Brain pericyte (primary cell): Measurements from ENCODE around the gene SLC16A10.

Experiments
- DNase-seq: peaks from one replicate; pipeline ENCODE4 v3.0.0-alpha.2; 2012; ENCODE audit warnings: low read depth, low spot score

SLC16A10 gene

DNA sequence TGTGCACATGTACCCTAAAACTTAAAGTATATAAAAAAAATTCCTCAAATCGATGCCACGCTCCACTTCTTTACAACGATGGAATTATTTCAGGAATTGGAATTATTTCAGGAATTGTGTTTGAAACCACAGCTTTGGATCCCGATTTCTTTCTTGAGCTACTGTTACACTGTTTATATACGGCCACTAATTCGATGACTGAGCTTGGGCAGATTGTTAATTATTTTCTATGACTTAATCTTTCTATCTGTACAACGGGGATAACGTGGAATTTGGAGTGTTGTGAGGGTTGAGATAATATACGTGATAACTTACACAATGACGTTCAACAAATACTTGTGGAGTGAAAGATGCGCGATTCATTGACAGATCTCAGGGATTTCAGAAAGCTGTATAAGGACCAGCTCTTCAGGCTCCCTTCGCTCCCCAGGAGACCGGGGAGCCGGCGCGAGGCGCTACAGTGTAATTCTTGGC, 171.3 kb downstream of the SLC16A10 start:
- no peak for DNase-seq

DNA sequence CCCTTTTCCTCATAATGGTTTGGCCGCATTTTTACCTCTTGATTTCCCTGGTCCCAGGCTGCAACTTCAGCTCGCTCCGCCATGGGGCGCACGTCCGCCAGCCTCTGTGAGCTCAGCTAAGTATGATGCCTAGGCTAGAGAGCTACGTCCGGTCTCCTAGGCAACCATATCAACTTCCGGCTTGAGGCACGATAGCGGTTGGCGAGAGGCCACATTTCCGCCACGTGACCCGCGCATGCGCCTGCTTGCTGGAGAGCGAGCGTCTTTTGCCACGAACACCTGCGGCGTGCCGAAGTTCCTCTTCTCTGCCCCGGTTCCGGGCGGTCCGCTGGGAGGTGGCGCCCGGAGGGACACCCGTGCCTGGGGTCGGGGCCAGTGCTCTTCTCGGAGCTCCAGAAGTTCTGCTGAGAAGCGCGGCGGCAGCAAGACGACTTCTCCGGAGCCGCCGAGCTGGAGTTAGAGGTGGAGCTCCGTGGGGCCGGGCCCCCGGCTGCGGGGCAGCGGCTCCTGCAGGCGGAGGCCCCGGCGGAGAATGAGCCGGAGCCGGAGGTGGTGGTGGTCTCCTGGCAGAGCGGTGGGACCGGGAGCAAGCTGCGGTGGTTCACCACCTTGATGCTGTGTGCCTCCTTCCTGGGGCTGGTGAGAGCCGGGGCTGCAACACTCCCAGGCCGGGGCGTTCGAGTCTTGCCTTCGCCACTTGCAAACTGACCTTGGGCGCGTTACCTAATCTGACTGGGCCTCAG, 172.0 kb downstream of the SLC16A10 start:
- DNase-seq = peak; percentile 97

DNA sequence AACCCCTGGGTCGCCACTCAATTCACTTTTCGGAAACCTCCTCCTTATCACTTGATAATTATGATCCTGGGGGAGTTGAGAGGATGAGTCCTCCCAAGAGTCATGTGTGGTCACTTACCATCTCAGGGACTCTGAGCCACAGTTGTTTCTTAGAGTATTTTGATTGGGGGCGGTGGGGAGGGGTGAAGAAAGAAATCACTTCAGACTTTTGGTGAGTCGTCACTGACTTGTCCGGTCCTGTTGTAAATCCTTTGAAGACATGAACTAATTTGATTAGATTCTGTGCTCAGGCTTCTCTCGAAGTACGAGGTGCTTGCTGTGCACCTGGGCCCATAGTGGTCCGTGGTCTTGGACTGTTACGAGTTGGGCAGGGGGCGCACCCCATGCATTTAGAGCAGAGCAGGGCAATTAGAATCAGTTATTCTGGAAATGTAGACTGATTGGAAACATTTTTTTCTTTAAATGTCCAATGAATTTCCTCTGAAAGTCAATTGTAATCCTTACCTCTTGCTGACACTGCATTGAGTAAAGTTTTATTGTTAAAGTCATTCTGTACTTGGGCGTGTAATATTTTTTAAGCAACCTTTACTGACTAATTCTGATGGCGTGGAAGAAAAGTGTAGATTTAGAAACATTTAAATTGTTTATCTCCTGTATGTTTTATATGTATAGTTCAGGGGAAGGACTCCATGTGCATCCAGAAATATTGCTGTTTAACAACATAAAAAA, 173.4 kb downstream of the SLC16A10 start:
- no peak for DNase-seq

DNA sequence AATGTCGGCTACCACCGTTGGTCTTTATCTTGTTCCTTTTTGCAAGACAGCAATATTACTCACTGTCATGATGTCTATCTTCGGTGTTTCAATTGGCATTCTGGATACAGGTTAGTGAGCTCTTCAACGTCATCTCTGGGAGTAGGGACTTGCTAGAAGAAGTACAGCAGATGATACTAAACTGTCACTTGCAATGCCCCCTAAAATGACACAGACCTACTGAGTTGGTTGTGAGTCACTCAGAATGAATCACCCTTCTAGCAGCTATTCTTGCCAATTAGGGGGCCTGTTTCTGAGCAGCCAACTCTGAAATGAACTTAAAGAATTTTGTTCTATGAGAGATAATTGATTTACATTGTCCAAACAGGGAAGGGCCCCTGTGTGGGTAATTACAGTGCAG, 176.5 kb downstream of the SLC16A10 start:
- DNase-seq = no peak

DNA sequence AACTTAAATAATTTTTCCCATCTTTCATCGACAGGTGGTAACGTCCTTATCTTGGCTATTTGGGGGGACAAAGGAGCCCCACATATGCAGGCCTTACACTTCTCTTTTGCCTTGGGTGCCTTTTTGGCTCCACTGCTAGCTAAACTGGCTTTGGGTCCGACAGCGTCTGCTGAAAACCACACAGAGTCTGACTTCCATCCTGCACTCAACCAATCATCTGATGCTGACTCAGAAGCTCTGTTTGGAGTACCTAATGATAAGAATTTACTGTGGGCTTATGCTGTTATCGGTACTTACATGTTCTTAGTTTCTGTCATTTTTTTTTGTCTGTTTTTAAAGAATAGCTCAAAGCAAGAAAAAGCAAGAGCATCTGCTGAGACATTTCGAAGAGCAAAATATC, 178.5 kb downstream of the SLC16A10 start:
- no peak for DNase-seq

DNA sequence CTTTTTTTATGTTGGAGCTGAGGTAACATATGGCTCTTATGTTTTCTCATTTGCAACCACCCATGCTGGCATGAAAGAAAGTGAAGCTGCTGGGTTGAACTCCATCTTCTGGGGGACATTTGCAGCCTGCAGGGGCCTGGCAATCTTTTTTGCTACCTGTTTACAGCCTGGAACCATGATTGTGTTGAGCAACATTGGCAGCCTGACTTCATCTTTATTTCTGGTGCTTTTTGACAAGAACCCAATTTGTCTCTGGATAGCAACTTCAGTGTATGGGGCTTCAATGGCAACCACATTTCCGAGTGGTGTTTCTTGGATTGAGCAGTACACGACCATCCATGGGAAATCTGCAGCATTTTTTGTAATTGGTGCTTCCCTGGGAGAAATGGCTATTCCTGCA, 179.0 kb downstream of the SLC16A10 start:
- no peak for DNase-seq

DNA sequence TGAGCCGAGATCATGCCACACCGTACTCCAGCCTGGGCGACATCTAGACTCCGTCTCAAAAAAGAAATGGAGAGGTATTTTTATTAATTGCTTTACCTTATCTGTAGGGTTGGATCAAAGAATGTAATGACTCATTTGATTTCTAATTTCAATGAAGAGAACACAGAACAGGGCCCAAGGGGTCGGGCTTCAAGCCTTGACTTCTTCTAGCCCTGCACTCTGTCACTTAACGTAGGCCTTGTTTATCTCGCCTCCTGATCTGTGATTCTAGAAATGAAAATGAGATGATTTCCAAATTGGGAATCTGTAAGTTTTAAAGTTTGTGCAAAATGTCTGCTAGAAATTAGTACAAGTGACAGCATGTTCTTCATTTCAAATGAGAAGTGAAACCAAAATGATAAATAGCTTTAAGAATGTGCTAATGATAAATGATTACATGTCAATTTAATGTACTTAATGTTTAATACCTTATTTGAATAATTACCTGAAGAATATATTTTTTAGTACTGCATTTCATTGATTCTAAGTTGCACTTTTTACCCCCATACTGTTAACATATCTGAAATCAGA, 180.5 kb downstream of the SLC16A10 start:
- DNase-seq = no peak

DNA sequence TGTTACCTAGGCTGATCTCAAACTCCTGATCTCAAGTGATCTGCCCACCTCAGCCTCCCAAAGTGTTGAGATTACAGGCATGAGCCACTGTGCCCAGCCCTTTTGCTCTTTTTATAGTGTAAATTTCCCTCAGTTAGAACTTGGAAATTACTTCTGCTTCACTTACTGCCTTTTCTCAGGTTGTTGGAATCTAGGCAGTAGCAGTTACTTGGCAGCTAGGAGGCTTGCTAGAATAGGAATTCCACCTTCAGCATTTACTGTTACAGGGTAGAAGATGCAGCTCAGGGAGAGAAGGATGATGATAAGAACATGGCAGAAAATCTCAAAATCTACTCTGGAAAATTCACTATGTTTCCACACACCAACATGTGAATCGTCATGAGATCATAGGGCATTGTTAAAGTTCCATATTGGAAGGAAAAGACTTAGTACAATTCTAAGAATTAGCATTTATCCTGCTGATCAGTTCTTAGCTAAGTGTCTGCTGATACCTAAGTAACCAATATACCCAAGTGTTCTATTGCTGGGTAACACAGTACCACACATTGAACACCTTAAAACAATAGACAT, 182.2 kb downstream of the SLC16A10 start:
- no peak for DNase-seq

DNA sequence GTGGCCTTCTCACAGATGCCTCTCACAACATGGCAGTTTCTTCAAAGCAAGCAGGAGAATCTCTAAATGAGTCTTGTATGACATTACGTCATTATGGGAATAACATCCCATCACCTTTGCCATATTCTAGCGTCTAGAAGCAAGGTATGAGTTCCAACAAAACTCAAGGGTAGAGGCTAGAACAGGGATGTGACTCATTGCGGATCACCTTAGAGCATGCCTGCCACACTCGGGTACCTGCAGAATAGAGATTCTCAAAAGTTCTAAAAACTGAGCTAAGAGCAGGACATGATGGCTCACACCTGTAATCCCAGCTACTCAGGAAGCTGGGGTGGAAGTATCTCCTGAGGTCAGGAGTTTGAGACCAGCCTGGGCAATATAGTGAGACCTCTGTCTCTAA, 182.8 kb downstream of the SLC16A10 start:
- DNase-seq = no peak

DNA sequence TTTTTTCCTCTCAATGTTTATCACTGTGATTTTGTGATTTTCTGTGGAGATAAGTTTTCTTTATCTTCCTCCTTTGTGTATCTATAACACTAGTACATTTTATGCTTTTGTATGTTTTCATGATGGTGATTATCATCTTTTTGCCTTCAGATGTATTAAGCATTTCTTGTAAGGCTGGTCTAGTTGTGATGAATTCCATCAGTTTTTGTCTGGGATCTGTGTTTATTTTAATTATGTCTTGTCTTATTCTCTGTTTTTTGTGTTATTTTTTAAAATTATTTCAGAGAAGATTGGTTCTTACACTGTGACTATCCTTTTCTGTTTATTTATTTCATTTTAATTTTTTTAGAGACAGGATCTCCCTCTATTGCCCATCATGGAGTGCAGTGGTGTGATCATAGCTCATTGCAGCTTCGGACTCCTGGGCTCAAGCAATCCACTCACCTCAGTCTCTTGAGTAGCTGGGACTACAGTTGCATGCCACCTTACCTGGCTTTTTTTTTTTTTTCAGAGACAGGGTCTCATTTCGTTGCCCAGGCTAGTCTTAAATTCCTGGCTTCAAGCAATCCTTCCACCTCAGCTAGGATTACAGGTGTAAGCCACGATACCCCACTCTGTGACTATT, 187.4 kb downstream of the SLC16A10 start:
- no peak for DNase-seq

DNA sequence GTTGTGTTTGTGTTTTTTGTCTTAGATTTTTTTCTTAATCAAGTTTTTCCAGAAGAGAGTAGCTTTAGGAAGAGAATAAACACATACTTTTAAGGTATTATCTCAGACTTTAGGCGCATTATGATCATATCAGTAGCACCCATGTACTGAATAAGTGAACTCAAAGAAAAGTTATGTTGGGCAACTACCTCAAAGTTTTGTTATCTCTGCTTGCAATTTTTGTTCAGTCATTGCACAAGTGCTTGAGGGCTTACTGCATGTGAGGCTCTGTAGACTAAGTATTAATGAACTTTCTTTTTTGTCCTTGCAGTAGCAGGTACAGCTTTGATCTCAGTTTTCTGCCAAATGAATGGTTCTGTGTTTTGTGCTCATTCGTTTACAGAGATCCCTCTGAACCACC, 189.0 kb downstream of the SLC16A10 start:
- no peak for DNase-seq

DNA sequence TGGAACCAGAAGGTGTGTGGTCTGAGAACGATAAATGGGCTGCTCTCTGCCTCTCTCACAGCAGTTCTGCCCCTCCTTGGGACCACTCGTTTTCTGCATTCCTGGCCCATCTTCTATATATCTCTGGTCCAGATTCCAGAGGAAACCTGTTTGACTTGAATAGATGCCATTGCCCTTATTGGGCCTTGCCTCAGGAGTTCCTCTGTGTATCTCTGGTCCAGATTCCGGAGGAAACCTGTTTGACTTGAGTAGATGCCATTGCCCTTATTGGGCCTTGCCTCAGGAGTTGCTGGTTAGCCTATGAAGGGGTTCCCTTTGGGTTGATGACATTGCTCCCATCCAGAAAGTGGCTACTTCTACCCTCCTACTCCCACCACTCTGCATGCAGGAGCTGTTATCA, 189.4 kb downstream of the SLC16A10 start:
- no peak for DNase-seq

DNA sequence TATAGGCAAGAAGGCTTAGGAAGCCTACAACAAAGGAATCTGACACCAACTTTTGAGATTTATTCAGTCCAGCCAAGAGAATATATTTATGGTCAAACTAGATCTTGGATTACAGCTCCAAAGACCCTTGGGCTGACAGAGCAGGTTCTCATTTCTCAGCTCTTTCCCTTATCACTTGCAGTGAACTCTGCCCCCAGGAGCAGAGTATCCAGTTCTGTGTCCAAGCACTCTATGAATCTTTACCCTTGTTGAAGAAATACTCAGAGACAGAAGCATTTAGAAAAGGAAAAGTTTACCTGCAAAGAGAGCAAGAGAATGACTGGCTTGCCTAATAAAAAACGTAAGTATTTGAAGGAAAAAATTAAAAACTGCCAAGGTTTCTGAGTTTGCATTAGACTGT, 190.5 kb downstream of the SLC16A10 start:
- DNase-seq = no peak

DNA sequence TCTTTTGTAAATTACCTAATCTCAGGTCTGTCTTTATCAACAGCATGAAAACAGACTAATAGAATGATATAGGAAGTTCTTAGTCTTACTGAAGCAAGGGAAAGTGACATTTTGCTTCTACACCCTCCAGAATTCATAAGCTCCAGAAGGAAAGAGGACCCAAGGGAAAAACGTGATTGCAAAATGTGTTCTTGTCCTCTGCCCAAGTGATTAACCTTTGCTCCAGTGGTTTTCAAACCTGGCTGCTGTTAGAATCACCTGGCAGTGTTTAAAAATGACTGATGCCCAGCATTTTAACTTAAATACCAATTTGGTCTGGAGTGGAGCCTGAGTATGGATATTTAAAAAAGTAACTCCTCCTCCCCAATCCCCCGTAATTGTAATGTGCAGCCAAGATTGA, 191.4 kb downstream of the SLC16A10 start:
- no peak for DNase-seq

DNA sequence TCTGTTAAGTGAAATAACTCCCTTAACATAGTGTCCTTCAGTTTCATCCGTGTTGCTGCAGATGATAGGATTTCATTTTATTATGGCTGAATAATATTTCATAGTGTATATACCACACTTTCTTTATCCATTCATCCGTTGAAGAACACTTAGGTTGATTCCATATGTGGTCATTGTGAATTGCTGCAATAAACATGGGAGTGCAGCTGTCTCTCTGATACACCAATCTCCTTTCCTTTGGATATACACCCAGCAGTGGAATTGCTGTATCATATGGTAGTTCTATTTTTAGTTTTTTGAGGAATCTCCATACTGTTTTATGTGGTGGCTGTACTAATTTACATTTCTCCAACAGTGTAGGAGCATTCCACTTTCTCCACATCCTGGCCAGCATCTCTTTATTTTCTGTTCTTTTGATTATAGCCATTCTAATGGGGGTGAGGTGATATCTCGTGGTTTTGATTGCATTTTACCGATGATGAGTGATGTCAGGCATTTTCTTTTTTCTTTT, 193.2 kb downstream of the SLC16A10 start:
- DNase-seq = no peak
